ENCODE results near the gene NCOR2. TPM values are rescaled to one million over a fixed set of nuclear protein-coding genes. Genes with fewer than 3 reads are reported as not detected.
A peak's percentile ranks its signal among the peaks of the same experiment; 100 is the strongest.

Gene NCOR2
- total and polyA plus RNA-seq, 8 donors: 27.2 to 292 (median 83.5) TPM

DNA sequence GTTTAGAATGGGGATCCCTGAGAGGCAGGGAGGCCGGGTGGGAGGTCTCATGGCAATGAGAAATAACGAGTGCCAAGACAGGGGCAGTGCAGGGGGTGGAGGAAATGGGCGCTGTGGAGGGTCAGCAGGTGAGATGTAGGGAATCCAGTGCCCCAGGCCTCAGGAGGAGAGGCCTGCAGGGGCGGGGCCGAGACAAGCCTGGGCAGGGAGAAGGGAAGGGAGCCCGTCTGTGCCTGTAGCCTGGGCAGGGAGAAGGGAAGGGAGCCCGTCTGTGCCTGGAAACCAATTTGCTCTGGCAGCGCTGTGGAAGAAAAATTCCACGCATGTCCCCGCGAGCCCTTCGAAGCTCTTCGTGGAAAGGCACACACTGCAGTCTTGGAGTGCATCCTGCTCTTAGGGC, 10.6 kb upstream of the NCOR2 start:
- no peak overlapping the region for H3K27ac ChIP-seq
- intact Hi-C loops (cut with DNase I; ENCODE audit: low total_unique reads): no loop called here
- no peaks in the 10 kb centered on the region for H3K36me3 ChIP-seq
- no peak for DNase-seq
- H3K4me1 ChIP-seq: peaks cover 0 to 18% (median 10%) of the 10 kb centered on the region in 4 donors
- 83 to 89% (median 84%) methylated on average over 12 to 13 of the region's 13 CpGs for WGBS, 5 donors
- no peak overlapping the region for H3K4me3 ChIP-seq
- no peaks in the 10 kb centered on the region for H3K27me3 ChIP-seq
- H3K9me3 ChIP-seq: peaks cover 0 to 9% (median 3%) of the 10 kb centered on the region in 4 donors
- TF ChIP-seq EP300 (IDR thresholded peaks at IDR 0.05) (no peak), POLR2AphosphoS5 (IDR thresholded peaks at IDR 0.05) (no peak), POLR2A (IDR thresholded peaks at IDR 0.05) (no peak)
- TF ChIP-seq, protein P1, sequence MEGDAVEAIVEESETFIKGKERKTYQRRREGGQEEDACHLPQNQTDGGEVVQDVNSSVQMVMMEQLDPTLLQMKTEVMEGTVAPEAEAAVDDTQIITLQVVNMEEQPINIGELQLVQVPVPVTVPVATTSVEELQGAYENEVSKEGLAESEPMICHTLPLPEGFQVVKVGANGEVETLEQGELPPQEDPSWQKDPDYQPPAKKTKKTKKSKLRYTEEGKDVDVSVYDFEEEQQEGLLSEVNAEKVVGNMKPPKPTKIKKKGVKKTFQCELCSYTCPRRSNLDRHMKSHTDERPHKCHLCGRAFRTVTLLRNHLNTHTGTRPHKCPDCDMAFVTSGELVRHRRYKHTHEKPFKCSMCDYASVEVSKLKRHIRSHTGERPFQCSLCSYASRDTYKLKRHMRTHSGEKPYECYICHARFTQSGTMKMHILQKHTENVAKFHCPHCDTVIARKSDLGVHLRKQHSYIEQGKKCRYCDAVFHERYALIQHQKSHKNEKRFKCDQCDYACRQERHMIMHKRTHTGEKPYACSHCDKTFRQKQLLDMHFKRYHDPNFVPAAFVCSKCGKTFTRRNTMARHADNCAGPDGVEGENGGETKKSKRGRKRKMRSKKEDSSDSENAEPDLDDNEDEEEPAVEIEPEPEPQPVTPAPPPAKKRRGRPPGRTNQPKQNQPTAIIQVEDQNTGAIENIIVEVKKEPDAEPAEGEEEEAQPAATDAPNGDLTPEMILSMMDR (IDR thresholded peaks at IDR 0.05): no peak

DNA sequence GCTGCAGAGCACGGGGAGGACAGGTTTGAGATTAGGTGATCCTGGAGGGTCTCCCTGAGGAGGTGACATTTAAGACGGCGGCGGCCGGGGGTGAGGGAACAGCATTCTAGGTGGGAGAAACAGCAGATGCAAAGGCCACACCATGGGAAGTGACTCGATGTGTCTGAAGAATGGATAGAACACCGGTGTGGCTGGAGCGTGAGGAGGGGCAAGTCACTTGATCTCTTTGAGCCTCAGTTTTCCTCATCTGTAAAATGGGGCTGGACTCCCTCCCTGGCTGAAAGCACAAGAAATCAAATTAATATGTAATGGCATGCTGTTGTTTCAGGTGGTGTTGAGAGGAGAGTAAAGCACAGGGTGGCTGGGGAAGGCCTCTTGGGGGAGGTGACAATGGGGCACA, 10.0 kb upstream of the NCOR2 start:
- Histone ChIP-seq H3K9me3 (peaks cover 0 to 9% (median 3%) of the 10 kb centered on the region in 4 donors), H3K27ac (no peak overlapping the region), H3K36me3 (no peaks in the 10 kb centered on the region), H3K4me3 (no peak overlapping the region), H3K27me3 (no peaks in the 10 kb centered on the region), H3K4me1 (peaks cover 0 to 15% (median 10%) of the 10 kb centered on the region in 4 donors)
- TF ChIP-seq POLR2A (IDR thresholded peaks at IDR 0.05) (no peak), POLR2AphosphoS5 (IDR thresholded peaks at IDR 0.05) (no peak), EP300 (IDR thresholded peaks at IDR 0.05) (no peak)
- TF ChIP-seq, protein P1 (IDR thresholded peaks at IDR 0.05): no peak
- intact Hi-C loops (cut with DNase I; ENCODE audit: low total_unique reads): no loop called here
- 90 to 98% (median 97%) methylated on average over 8 of the region's 8 CpGs for WGBS, 5 donors
- no peak for DNase-seq

DNA sequence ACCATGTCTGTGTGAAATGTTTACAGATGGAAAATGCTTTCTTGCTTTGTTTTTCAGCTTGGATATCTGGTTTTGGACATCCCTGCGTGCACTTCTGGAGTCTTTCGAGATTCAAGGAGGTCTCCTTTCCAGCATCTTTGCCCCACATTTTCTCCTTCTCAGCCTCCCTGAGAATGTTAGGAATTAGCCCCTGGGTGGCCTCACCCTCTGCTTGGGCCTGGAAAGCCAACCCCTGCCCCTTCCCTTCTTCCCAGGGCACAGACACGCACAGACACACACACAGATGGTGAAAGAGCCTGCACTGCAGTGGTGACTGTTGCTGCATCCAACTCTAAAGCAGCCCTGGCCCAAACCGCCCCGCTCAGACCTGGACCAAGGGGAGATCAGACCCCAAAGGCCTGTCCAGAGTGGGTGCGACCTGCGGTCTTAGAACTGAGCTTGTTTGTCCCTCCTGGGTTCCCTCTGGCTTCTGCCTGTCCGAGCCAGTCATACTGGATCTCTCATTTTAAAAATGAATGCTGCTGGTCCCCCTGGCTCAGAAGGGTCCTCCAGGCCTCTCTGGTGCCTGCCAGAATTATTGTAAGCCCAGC, 8.7 kb upstream of the NCOR2 start:
- Histone ChIP-seq H3K36me3 (no peaks in the 10 kb centered on the region), H3K9me3 (peaks cover 0 to 9% (median 3%) of the 10 kb centered on the region in 4 donors), H3K4me3 (no peak overlapping the region), H3K4me1 (peaks cover 0 to 14% (median 4%) of the 10 kb centered on the region in 4 donors), H3K27me3 (no peaks in the 10 kb centered on the region), H3K27ac (no peak overlapping the region)
- intact Hi-C loops (cut with DNase I; ENCODE audit: low total_unique reads): no loop called here
- no peak for TF ChIP-seq EP300 (IDR thresholded peaks at IDR 0.05)
- TF ChIP-seq, protein P1 (IDR thresholded peaks at IDR 0.05): no peak
- TF ChIP-seq POLR2A (IDR thresholded peaks at IDR 0.05): no peak
- no peak for TF ChIP-seq POLR2AphosphoS5 (IDR thresholded peaks at IDR 0.05)
- no peak for DNase-seq
- WGBS, 5 donors: 94 to 98% (median 96%) methylated on average over 8 of the region's 8 CpGs

DNA sequence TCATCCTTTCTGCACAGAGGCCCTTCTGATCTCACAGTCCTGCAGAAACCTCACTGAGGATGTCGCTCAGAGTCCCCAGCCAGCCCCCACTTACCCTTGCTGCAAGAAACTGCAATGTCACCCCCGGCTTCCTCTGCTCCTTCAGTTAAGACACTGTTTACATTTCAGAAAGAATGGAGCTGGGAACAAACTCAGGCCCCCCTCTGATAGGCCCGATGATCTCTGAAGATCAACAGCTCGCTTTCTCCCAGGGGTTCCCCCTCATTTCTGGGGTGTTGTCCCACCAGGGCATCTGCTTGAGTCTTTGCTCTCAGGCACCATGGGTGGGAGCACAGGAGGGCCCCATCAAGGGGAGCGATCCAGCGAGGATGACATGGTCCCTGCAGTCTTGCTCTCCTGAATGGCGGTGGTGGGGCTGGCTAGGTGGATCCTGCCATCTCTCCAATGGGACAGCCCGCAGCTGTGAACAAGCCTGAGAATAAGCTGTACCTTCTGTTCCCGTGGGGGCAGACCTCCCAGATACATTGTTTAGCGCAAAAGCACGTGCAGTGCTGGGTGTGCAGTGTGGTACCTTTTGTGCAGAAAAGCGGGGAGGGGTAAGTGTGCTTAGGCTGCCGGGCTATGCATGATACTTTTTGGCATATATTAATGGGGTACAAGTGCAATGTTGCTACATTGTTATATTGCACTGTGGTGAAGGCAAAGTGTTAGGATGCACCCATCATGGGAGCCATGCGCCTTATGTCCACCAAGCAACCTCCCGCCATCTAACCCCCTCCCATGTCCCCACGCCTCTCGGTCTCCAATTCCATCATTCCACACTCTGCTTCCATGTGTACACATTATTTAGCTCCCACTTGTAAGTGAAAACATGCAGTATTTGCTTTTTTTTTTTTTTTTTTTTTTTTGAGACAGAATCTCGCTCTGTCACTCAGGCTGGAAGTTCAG, 6.7 kb upstream of the NCOR2 start:
- 69 to 77% (median 75%) methylated on average over 13 to 18 of the region's 18 CpGs for WGBS, 5 donors

More for the DNA sequence above, 6.7 kb upstream of the NCOR2 start:
- TF ChIP-seq POLR2AphosphoS5 (IDR thresholded peaks at IDR 0.05) (no peak), POLR2A (IDR thresholded peaks at IDR 0.05) (no peak), EP300 (IDR thresholded peaks at IDR 0.05) (no peak)
- TF ChIP-seq, protein P1 (IDR thresholded peaks at IDR 0.05): no peak
- no peaks in the 10 kb centered on the region for H3K36me3 ChIP-seq
- intact Hi-C loops (cut with DNase I; ENCODE audit: low total_unique reads): no loop called here
- H3K4me3 ChIP-seq: no peak overlapping the region
- H3K27ac ChIP-seq: peak overlapping the region in 1 of 5 donors; percentile 2
- no peaks in the 10 kb centered on the region for H3K27me3 ChIP-seq
- H3K4me1 ChIP-seq: peaks cover 2 to 23% (median 11%) of the 10 kb centered on the region in 4 donors
- H3K9me3 ChIP-seq: peaks cover 0 to 9% (median 3%) of the 10 kb centered on the region in 4 donors
- no peak for DNase-seq
